HEK293T (cell line): ENCODE results near the gene FAM163B.

Source experiments
- ARNT ChIP-seq: fragments of 450-650 bp; IDR thresholded peaks from 2 replicates; pipeline ENCODE4 v1.6.1; 2017; ENCODE audit warnings: mild to moderate bottlenecking
- BHLHE40 ChIP-seq: fragments of 450-650 bp; IDR thresholded peaks from 2 replicates; pipeline ENCODE4 v1.6.1; 2016; ENCODE audit warnings: mild to moderate bottlenecking, moderate library complexity, borderline replicate concordance
- ELF4 ChIP-seq: fragments of 450-650 bp; IDR thresholded peaks from 2 replicates; pipeline ENCODE4 v1.6.1; 2017; ENCODE audit warnings: antibody characterized with exemption
- FOXK2 ChIP-seq: fragments of 450-650 bp; IDR thresholded peaks from 2 replicates; pipeline ENCODE4 v1.6.1; 2016; ENCODE audit warnings: mild to moderate bottlenecking
- FOXM1 ChIP-seq: fragments of 450-650 bp; IDR thresholded peaks from 2 replicates; pipeline ENCODE4 v1.6.1; 2017; ENCODE audit warnings: mild to moderate bottlenecking, borderline replicate concordance
- LEF1 ChIP-seq: fragments of 450-650 bp; IDR thresholded peaks from 2 replicates; pipeline ENCODE4 v1.6.1; 2017; ENCODE audit warnings: mild to moderate bottlenecking, borderline replicate concordance
- SP1 ChIP-seq: fragments of 450-650 bp; IDR thresholded peaks from 2 replicates; pipeline ENCODE4 v1.6.1; 2017
- SUZ12 ChIP-seq: fragments of 450-650 bp; IDR thresholded peaks from 2 replicates; pipeline ENCODE4 v1.6.1; 2016; ENCODE audit warnings: mild to moderate bottlenecking
- TARDBP ChIP-seq: fragments of 450-650 bp; IDR thresholded peaks from 2 replicates; pipeline ENCODE4 v1.6.1; 2016

DNA sequence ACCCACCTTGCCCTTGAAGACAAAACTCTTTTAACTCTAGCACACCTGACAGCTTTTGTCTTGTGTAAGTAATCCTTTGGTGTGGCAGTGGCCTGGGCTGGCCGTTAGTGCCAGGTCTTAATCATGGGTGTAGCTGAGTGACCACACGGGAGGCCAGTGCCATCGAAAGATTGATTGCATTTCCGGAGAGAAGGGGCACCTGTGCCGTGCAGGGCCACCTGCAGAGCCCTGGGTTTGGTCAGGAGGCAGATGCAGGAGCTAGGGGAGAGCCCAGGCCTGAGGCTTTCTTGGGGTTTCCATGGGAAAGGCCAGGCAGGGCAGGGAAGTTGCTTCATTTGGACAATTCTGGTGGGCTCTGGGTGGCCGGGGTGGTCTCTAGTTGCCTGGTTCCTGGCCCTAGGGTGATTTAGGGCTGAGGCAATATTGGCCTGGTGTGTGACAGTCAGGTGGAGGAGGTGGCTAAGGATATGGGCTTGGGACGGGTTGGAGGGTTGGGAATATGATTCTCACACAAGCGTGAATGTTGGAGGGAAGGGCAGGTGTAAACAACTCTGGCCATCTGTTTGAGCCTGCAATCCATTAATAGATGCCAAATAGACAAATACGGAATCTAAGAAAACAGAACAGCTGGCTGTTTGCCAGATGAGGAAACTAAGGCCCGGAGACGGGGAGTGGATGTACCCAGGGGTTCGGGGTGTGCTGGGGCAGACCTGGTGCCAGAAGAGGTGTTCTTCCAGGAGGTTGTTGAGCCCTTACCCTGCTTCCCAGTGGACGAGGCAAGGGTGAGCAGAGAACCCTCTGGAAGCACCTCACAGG is 31.6 kb upstream of the FAM163B start:
- TF ChIP-seq FOXK2 (no peak), BHLHE40 (no peak), SUZ12 (no peak), ARNT (no peak), LEF1 (no peak), SP1 (no peak), ELF4 (no peak), TARDBP (no peak), FOXM1 (no peak)
